ENCODE measurements around the gene SAFB. TPM values are rescaled to one million over a fixed set of nuclear protein-coding genes. Genes with fewer than 3 reads are reported as not detected.

SAFB gene
- total and polyA plus RNA-seq, 2 of the 13 experiments (the other 11 are each of a cell fraction or from before 2014, with no cell fraction given): 21.0 to 28.4 TPM

DNA sequence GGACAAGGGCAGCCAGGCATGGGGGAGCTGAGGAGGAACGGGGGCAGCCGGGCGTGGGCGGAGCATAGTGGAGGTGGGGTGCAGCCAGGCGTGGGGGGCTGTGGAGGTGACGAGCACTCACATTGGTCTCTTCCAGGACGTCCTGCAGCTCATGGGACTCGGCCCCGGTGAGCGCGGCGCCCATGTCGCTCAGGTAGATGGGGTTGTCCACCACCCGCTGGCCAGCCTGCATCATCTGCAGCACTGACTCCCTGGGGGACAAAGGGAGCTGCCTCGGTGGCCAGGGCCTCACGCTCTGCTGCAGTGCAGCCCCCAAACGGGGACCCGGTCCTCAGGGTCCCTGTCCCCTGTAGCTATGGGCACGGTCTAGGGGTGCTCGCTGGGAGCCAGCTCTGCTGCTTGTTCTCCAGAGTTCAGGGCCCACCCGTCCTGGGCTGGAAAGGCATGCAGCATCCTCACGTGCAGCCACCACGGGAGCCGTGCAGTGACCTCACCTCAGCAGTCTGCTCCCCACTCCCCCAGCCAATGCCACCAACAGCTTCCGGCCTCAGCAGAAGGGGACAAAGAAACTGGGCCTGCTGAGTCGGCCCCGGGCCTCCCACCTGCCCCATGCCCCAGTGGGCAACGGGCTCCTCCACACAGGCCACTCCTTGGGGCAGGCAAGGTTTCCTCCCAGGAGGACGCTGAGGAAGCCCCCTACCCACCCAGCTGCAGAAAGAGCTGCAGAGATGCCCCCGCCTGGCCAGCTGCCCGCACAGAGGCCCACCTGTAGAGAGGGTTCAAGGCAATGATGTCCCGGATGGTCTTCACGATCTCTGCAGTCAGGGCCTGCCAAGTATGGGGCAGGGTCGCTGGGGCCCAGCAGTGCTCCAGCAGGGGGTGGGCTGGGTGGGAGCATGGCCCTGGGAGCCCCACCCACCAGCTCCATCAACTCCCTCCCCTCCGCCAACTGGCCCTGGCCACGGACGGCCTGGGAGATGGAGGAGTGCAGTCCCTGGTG is 85.0 kb downstream of the SAFB start:
- Histone ChIP-seq H3K9ac (ENCODE audit: insufficient read depth, low read depth, low read length) (no peak overlapping the region), H3K79me2 (ENCODE audit: insufficient read depth, low read length) (peaks cover 2% of the 10 kb centered on the region), H3K9me3 (ENCODE audit: low read length) (no peaks in the 10 kb centered on the region), H3K4me2 (ENCODE audit: low read depth, low read length) (no peak overlapping the region), H3K4me3 (replicated peaks in 1 of 3; ENCODE audit: insufficient read depth in 1 of 3, low read depth in 2 of 3, low read length in 3 of 3) (no peak overlapping the region), H3K36me3 (replicated peaks in 1 of 2; ENCODE audit: control insufficient read depth in 1 of 2, insufficient read depth in 2 of 2, low read length in 2 of 2) (peaks cover 45 to 82% of the 10 kb centered on the region in 2 experiments), H4K20me1 (ENCODE audit: insufficient read depth, low read length) (no peaks in the 10 kb centered on the region), H3K4me1 (ENCODE audit: insufficient read depth, low read length) (no peaks in the 10 kb centered on the region), H3K27ac (ENCODE audit: extremely low read length, insufficient read depth, low read length) (no peak overlapping the region), H3K27me3 (ENCODE audit: control insufficient read depth in 1 of 2, insufficient read depth in 2 of 2, low read length in 2 of 2) (no peaks in the 10 kb centered on the region), H2AFZ (ENCODE audit: low read length) (no peak overlapping the region)
- CTCF ChIA-PET (ENCODE audit: low intra/inter-chr PET ratio, low total read pairs): no interaction called here
- POLR2A ChIA-PET: interaction anchor here (1.0 to 1.7 kb wide), 4 partner anchors 11 to 18 kb away, joined by 3 to 6 read pairs (median 4); partner anchors contain the start of genes CATSPERD, LONP1 and RPL36
- FAIRE-seq (no peak), ATAC-seq (no peak; the same call in 1 of the 3 replicates), DNase-seq (ENCODE audit: low spot score) (no peak)
- TF ChIP-seq RBFOX2 (IDR thresholded peaks at IDR 0.05; ENCODE audit: low read depth, low read length): peak; percentile 65
- peak in 1 of 2 experiments; percentile 25; a peak in 1 of 4 replicates for TF ChIP-seq POLR2A (IDR thresholded peaks at IDR 0.05; ENCODE audit: insufficient read depth in 1 of 2, low read depth in 2 of 2, low read length in 2 of 2)
- TF ChIP-seq AGO2 (optimal IDR thresholded peaks at IDR 0.05; ENCODE audit: low read depth, low read length): peak; percentile 82
- no peak for TF ChIP-seq SRSF9 (IDR thresholded peaks at IDR 0.05; ENCODE audit: borderline replicate concordance, insufficient read depth, low read depth, low read length, poor library complexity, severe bottlenecking)
- intact Hi-C loops (cut with micrococcal nuclease; ENCODE audit: unreplicated experiment) (no loop called here), in situ Hi-C loops (cut with HindIII; ENCODE audit: extremely low pct_ligation_motif_present, low pct_unique_long_range_greater_than_20kb) (no loop called here)
- BruUV-seq (replicated peaks): no TSS peak
- WGBS (ENCODE audit: low lambda C conversion rate): 98% methylated on average over 9 of the region's 37 CpGs

DNA sequence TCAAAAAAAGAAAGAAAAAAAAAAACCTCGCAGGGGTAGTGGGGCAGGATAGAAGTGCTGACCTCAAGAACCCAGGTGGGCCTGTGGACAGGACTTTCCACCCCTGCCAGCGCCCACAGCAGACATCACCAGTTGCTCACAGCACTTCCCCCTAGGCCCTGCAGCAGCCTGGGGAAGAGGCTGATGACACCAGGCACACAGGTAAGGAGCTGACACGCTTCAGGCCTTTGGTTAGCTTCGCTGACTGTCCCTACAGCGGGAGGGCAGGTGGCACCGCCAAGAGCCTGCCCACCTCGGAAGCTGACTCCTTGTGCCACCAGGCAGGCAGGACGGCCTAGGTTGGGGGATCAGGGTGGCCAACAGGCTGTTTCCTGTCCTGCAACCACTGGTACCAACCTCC is 88.1 kb downstream of the SAFB start:
- BruUV-seq (replicated peaks): no TSS peak
- no peaks in the 10 kb centered on the region for H3K9me3 ChIP-seq (ENCODE audit: low read length)
- no peak overlapping the region for H3K4me3 ChIP-seq (replicated peaks in 1 of 3; ENCODE audit: insufficient read depth in 1 of 3, low read depth in 2 of 3, low read length in 3 of 3)
- ChIA-PET CTCF (ENCODE audit: low intra/inter-chr PET ratio, low total read pairs) (no interaction called here), POLR2A (interaction anchor here (0.6 to 1.6 kb wide), 2 partner anchors 9 to 42 kb away, joined by 3 to 6 read pairs; partner anchors contain the start of genes CATSPERD and LONP1)
- H3K4me2 ChIP-seq (ENCODE audit: low read depth, low read length): no peak overlapping the region
- WGBS (ENCODE audit: low lambda C conversion rate): 97% methylated on average over 6 of the region's 8 CpGs
- TF ChIP-seq FOXA3 (CRISPR knock-in tag; IDR thresholded peaks at IDR 0.05): no peak
- intact Hi-C loops (cut with micrococcal nuclease; ENCODE audit: unreplicated experiment): no loop called here
- DNase-seq (ENCODE audit: low spot score): no peak
- no peak overlapping the region for H3K27ac ChIP-seq (ENCODE audit: extremely low read length, insufficient read depth, low read length)
- no peak overlapping the region for H3K9ac ChIP-seq (ENCODE audit: insufficient read depth, low read depth, low read length)
- no peak overlapping the region for H2AFZ ChIP-seq (ENCODE audit: low read length)
- in situ Hi-C loops (cut with HindIII; ENCODE audit: extremely low pct_ligation_motif_present, low pct_unique_long_range_greater_than_20kb): no loop called here
- FAIRE-seq: no peak
- H3K79me2 ChIP-seq (ENCODE audit: insufficient read depth, low read length): peaks cover 13% of the 10 kb centered on the region
- H3K27me3 ChIP-seq (ENCODE audit: control insufficient read depth in 1 of 2, insufficient read depth in 2 of 2, low read length in 2 of 2): no peaks in the 10 kb centered on the region
- peaks cover 14% of the 10 kb centered on the region for H3K4me1 ChIP-seq (ENCODE audit: insufficient read depth, low read length)
- H3K36me3 ChIP-seq (replicated peaks in 1 of 2; ENCODE audit: control insufficient read depth in 1 of 2, insufficient read depth in 2 of 2, low read length in 2 of 2): peaks cover 41 to 76% of the 10 kb centered on the region in 2 experiments
- H4K20me1 ChIP-seq (ENCODE audit: insufficient read depth, low read length): peaks cover 15% of the 10 kb centered on the region; the same call in 1 of the 2 replicates
- no peak for ATAC-seq
